ENCODE data around the gene KIF16B.

DNA sequence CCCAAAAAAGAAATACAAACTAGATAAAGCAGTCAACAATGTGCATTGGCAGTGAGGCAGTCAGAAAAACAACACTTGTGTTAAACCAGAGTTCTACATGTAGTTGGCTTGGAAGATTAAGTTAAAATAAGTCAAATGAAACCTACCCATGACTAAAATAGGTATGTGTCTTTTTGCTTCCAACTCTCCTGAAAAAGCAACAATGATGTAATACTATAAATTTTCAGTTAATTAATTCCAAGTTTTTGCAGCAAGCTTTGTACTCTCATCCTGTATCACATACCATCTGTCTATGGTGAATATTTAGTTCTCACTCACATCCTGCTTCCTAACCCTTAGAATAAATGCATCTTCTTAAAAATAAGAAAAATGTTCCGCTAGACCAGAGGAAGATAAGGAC is 261.5 kb downstream of the KIF16B start:
- TF ChIP-seq, protein P1, sequence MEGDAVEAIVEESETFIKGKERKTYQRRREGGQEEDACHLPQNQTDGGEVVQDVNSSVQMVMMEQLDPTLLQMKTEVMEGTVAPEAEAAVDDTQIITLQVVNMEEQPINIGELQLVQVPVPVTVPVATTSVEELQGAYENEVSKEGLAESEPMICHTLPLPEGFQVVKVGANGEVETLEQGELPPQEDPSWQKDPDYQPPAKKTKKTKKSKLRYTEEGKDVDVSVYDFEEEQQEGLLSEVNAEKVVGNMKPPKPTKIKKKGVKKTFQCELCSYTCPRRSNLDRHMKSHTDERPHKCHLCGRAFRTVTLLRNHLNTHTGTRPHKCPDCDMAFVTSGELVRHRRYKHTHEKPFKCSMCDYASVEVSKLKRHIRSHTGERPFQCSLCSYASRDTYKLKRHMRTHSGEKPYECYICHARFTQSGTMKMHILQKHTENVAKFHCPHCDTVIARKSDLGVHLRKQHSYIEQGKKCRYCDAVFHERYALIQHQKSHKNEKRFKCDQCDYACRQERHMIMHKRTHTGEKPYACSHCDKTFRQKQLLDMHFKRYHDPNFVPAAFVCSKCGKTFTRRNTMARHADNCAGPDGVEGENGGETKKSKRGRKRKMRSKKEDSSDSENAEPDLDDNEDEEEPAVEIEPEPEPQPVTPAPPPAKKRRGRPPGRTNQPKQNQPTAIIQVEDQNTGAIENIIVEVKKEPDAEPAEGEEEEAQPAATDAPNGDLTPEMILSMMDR (IDR thresholded peaks at IDR 0.05) = no peak
- no peak for TF ChIP-seq POLR2A (IDR thresholded peaks at IDR 0.05)

All from uterus (tissue), 2 donors.